GM12872 (cell line): ENCODE results near the gene UBL7.
A peak's percentile ranks its signal among the peaks of the same experiment; 100 is the strongest.

Source experiments
- TF ChIP-seq, protein P1 (sequence below): IDR thresholded peaks from 3 replicates; pipeline ENCODE4 v1.5.1; 2011; ENCODE audit warnings: low read depth, mild to moderate bottlenecking, low read length, moderate library complexity; ENCODE audit not compliant: insufficient read depth

Gene UBL7

DNA sequence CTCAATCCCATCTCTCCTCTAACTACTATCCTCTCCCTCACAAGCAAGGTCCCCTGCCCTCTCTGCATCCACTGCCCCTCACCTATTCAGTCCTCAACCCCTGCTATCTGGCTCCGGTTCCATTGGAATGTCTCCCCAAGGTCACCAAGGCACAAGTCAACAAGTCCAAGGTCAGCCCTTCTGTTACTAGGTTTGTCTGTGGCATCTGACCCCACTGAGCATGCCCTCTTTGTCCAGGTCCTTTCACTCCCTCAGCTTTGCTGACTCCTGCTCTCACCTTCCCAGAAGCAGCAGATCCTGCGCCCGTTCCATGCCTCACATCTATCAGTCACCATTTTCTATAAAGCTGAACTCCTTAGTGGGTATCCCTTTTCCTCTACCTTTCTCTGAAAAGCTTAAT, 18.9 kb downstream of the UBL7 start:
- TF ChIP-seq, protein P1, sequence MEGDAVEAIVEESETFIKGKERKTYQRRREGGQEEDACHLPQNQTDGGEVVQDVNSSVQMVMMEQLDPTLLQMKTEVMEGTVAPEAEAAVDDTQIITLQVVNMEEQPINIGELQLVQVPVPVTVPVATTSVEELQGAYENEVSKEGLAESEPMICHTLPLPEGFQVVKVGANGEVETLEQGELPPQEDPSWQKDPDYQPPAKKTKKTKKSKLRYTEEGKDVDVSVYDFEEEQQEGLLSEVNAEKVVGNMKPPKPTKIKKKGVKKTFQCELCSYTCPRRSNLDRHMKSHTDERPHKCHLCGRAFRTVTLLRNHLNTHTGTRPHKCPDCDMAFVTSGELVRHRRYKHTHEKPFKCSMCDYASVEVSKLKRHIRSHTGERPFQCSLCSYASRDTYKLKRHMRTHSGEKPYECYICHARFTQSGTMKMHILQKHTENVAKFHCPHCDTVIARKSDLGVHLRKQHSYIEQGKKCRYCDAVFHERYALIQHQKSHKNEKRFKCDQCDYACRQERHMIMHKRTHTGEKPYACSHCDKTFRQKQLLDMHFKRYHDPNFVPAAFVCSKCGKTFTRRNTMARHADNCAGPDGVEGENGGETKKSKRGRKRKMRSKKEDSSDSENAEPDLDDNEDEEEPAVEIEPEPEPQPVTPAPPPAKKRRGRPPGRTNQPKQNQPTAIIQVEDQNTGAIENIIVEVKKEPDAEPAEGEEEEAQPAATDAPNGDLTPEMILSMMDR, result no peak

DNA sequence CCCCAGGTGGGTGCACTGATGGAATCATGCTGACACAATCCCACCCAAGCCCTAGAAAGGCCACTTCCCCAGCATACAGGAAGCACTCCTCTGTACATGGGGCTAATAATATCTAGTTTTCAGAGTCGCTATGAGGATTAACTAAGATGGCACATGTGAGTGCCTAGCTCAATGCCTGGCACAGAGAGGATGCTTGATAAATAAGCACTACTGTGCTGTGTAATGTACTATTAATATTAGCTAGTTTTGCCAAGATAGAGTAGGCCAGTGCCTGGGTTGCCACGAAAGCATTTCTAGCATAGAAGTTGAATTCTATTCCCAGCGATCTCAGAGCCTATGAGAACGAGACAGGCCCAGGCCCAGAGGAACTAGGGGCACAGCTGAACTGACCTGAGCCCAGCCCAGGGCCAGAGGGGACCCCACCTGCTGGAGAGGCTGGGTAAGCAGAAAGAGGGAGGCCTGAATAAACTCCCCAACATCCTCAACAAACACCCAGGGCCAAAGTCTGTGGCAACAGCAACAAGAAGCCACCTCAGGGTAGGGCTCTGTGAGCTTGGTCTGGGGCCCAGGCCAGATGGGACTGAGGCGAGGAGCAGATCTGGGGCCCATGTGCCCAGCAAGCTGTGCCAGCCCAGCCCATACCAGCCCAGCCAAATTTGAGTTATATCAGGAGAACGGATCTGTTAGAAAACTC, 19.6 kb downstream of the UBL7 start:
- TF ChIP-seq, protein P1, result no peak

- TF ChIP-seq, protein P1, result peak; percentile 96
Measured at GRCh38 chr15:74438721-74439316, 22.1 kb downstream of the UBL7 start.

DNA sequence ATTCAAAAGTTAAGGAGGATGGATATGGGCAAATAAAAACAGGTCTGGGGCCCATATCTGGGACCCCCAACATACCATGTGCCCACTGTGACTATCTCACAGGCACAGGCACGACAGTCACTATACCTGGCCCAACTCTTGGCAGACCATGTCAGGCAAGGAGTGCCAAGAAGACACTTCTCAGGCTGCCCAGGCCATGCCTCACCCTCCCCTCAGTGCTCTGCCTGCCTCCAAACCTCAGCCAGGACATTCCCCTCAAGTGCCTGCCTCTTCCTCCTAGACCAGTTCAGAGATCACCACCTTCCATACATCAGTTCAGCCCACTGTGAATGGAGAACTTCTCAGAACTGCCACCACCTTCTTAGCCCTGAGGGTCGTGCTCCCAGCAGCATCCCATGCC, 22.8 kb downstream of the UBL7 start:
- TF ChIP-seq, protein P1, result no peak

DNA sequence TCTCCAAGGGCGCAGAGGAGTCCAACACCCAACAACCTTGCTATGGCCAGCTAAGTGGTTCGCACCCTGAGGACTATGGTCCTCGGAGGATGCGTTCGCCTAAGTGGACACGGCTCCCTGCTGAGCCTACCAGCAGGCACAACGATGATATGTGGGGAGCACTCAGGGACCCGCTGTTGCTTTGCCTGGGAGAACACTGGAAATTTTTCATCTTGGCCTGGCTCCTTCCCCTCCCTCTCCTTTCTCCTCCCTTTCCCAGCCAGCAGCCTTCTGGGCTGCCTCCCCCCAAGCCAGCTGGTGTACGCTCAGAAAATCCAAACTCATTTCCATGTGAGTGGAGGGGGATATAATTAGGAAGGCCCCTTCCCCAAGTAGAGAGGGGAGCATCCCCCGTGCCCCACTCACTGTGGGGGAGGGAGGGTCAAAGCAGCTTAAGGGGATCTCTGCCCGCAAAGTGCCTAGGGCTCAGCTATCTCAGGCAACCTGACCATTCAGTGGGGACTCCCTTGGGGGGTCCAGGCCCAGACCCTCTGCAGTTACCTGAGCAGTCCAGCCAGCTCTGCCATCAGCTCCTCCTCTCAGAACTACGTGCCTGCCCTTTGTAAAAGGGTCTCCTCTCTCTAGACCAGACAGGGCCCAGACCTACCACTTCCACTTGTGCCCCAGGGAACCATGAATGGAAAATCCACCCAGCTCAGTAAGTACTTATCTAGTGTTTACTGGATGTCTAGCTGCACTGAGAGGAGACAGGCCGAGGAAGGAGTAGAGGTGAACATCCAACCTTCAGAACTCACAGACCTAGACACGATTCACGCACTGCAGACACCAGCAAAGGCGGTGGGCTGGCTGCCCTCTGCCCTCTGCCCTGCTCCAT, 26.5 kb downstream of the UBL7 start:
- TF ChIP-seq, protein P1, result no peak

DNA sequence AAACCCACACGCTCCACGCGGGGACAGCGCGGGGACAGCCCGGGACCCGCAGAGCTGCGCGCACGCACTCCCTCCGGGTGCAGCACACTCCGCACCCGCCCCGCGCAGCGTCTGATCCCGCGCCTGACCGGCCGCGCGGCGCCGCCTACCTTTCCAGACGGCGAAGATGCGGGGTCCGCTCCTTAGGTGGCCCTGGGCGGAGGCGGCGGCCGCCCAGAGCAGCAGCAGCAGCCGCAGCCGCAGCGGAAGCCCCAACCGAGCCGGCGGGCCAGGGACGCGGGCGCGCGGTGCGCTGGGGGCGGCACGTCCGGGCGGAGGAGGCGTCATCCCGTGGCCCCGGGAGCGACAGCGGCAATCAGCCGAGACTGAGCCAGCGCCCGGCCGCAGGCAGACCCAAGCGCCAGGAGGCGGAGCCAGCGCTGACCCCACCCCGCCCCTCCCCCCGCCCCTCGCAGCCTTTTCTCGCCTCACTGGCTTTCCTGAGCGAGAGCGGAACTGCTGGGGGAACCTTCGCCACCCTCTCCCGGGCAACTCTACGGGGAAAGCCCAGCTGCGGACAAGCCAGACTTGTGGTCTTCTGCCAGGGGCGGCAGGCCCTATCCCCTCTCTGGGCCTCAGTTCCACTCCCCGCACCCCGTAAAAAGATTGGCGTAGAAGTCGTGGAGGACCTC, 27.2 kb downstream of the UBL7 start, which contains the start of gene SEMA7A:
Gene SEMA7A (minus strand): TSS at position 367 of the 671 bp plus-strand sequence. CDS start 40 bp downstream, at position 327.
- TF ChIP-seq, protein P1, result no peak

DNA sequence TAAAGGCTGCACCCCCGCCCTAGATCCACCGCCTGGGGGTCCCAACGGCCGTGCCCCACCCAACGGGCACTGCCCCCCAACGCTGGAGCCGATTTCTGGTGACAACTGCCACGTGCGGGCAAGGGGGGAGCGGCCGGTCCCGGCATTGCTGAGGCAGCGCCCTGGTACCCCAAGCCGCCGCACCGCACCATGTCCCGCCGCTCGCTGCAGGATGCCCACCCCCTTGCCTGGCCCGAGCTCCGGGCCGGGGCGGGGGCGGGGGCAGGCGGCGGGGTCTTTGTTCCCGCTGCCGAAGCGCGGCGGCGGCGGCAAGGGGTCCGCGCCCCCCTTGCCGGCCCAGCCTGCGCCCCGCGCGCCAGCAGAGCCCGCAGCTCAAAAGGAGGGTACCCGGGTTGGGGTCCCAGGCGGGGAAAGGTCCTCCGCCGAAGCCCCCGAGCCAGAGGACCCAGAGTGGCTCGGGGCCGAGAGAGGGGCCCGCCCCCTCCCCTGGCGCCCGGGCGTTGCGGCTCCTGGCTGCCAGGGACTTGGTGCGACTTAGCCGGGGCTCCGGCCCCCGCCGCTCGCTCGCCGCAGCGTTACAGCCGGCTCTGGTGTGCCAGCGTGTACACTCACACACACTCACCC, 27.9 kb downstream of the UBL7 start:
- TF ChIP-seq, protein P1, result no peak
